Cardiac ventricle fibroblast (primary cell): ENCODE data around the gene HOMER2. TPM values are rescaled to one million over a fixed set of nuclear protein-coding genes. Genes with fewer than 3 reads are reported as not detected.

Source experiments
- total RNA-seq: library from RNA; depleted of rRNA; stranded (reverse); fragments of >200 nt; gene quantifications from 2 replicates; pipeline ENCODE4 v1.2.3, GENCODE V29; 2015

HOMER2 gene
- 1.00 and 1.5 TPM in 2 replicates for total RNA-seq

DNA sequence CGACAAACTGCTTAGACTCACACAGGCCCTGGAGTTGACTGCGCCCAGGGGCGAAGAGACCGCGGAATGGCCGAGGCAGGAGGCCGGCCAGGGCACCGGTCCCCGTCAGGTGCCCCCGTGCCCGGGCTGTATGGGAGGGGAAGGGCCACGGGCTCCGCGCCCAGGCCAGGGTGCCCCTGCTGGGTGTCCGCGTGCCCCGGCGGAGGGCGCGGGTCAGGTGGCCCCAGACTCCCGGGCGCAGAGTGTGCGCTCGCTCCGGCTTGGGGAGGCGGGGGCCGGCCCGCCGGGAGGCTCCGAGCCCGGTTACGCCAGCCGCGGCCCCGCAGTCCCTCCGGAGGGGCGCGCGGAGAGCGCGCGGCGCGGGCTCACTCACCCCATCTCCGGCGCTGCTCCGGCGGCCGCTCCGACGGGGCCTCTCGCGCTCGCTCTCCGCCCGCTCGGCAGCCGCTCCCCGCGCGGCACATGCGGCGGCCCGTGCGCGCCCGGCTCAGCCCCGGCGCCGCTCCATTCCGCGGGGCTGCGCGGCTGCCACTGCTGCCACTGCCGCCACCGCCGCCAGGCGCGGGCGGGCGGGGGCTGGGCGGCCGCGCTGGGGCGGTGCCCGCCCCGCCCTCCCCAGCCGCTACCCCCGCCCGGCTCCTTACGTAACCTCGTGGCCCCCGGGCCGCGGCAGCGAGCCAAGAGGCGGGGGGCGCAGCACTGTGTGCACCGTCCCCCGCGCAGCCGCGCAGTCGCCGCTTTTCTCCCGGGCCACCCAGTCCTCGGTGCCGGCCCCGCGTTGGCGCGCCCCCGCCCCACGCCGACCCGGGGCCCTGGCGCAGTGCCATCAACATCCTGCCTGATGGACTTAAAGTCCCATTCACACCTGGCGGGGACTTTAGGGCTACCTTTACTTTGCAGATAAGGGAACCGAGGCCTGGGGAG lies at the start of gene HOMER2:
HOMER2 (minus strand) TSS at position 563 of the 924 bp plus-strand sequence; CDS start at position 378, 185 bp downstream.

DNA sequence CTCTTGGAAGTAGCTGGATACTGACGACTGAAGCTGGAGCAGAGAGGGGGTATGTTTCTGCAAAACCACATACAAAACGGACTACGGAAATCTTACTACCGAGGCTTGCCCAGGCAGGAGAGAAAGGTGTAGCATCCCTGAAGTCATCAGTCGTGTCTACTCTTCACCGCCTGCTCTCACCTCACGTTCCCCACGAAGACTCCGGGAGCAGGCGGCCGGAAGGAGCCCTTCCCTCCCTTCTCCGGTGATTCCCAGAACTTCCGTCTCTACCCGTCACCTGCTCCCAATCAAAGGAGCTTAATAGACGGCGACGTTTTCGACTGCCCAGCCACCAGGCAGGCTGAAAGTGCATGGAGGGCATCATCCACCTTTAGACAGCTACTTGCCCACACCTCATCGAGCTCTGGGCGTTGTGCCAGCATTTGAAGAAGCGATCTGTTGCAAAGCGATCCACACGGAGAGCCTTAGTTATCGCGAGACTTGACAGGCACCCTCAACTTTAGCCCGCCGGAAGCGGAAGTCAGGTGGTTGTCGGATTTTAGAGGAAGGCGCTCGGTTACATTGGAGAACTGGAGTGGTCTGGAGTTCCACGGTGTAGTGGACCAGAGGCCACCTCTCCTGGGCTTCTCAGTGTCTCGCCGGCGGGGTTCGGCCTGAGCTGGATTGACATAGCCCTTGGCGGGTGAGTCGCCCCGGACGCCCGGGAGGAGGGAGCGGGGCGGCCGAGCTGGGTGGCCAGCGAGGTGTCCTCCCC lies 33.3 kb upstream of the HOMER2 start, which contains the start of gene RAMAC:
RAMAC (plus strand) TSS at position 523 of the 754 bp plus-strand sequence. CDS start 2,809 bp downstream, outside the sequence.

DNA sequence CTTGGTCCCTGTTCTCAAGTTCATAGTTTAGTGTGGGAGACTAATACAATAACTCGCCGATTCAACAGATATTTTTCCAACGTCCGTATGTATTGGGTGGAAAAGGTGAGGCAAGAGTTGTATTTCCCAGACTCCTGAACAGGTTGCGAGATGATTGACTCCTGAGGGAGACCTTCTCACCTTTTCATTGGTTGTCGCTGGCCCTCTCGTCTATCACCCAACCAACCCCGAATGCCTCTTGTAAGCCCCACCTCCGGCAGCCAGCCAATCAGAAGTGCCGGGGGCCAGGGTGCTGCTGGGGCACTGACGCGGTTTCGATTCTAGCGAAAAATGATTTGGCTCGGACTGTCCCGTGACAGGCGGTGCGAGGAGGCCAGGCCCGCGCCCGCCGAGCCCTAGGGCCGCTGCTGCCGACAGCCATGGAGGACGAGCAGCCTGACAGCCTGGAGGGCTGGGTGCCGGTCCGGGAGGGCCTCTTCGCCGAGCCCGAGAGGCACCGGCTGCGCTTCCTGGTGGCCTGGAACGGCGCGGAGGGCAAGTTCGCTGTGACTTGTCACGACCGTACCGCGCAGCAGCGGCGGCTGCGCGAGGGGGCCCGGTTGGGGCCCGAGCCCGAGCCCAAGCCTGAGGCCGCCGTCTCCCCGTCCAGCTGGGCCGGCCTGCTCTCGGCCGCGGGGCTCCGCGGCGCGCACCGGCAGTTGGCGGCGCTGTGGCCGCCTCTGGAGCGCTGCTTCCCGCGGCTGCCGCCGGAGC lies 143.0 kb downstream of the HOMER2 start, which contains the start of gene WHAMM:
WHAMM (plus strand) TSS at position 321 of the 753 bp plus-strand sequence; CDS start at position 420, 99 bp downstream.

DNA sequence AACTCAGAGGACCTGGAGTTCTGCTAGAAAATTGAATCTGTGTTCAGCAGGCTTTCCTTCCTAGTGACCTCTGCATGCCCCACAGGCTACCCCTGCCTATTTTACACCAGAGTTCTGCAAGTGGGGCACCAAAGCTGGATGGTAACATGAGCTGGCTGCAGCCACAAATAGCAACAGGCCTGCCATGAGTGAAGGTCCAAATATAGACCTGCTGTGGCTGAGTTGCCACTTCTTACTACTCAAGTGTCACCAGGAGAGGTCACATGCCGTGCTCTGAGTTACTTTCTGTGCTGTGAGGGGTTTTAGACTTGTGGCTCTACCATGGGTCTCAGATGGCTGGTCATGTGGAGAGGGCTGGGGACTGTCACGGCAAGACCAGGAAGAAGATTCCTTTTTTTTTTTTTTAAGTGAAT lies 146.5 kb downstream of the HOMER2 start, which contains the start of gene FSD2:
FSD2 (minus strand) TSS at position 76 of the 413 bp plus-strand sequence. CDS start 18,679 bp downstream, outside the sequence.

Other genes with a start within 250 kb of the HOMER2 start
- 1.6 and 3.9 TPM in 2 replicates for gene AP3B2, start 242.8 kb downstream of the HOMER2 start, total RNA-seq
- gene FSD2, start 146.7 kb downstream of the HOMER2 start, total RNA-seq = not detected in 2 replicates
- gene WHAMM, start 143.1 kb downstream of the HOMER2 start, total RNA-seq = 4.1 and 6.2 TPM in 2 replicates
- gene RAMAC, start 33.5 kb upstream of the HOMER2 start, total RNA-seq = 13.0 and 17.2 TPM in 2 replicates
- 8.7 and 14.8 TPM in 2 replicates for gene C15orf40, start 58.9 kb upstream of the HOMER2 start, total RNA-seq
- 56.8 and 59.8 TPM in 2 replicates for gene BTBD1, start 114.5 kb upstream of the HOMER2 start, total RNA-seq
- 1.7 TPM in 1 of 2 replicates, not detected in the other for gene TM6SF1, start 154.9 kb upstream of the HOMER2 start, total RNA-seq